Esophagus squamous epithelium (tissue), 4 donors: ENCODE measurements around the gene PNMA1.

Experiments used
- POLR2A ChIP-seq, 4 donors: fragments of 450-650 bp; IDR thresholded peaks; one replicate each; pipeline ENCODE4 v1.6.1; 2017; ENCODE audit warnings: antibody characterized with exemption in 4 of 4, mild to moderate bottlenecking in 4 of 4, moderate library complexity in 3 of 4
- TF ChIP-seq, protein P1 (sequence below), 6 experiments: fragments of 450-650 bp in 4 of 6; fragments of 200-600 bp in 2 of 6; sonication (generic) in 2 of 6; IDR thresholded peaks; one replicate each; pipeline ENCODE4 v1.5.1; 2016 to 2019; ENCODE audit warnings: antibody characterized with exemption in 6 of 6, mild to moderate bottlenecking in 4 of 6, moderate library complexity in 4 of 6

DNA sequence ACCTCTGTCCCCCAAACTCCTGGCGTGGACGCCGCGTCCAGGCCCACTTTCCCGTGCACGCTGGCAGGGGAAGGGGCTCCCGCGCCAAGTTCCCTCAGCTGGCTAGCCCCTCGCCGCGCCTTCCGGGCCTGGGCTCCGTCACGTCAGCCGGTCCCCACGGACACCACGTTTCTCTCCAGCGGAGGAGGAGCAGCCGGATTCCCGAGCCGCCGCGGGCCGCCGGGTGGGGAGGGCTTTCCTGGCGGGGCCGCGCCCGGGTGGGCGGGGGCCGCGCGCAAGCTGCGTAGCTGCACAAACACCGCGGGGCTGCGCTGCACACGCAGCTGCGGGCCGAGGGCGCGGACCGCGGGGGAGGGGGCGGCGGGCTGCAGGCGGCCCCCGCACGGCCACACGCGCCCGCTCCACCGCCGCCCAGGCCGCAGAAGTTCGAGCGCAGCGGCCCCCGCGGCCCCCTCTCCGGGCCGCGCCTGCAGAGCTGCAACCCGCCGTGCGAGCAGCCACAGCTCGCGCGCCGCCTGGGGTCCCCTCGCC, 45.1 kb upstream of the PNMA1 start:
- peak in 2 of 4 donors; percentile 7 to 34 for TF ChIP-seq POLR2A (IDR thresholded peaks at IDR 0.05)
- TF ChIP-seq, protein P1, sequence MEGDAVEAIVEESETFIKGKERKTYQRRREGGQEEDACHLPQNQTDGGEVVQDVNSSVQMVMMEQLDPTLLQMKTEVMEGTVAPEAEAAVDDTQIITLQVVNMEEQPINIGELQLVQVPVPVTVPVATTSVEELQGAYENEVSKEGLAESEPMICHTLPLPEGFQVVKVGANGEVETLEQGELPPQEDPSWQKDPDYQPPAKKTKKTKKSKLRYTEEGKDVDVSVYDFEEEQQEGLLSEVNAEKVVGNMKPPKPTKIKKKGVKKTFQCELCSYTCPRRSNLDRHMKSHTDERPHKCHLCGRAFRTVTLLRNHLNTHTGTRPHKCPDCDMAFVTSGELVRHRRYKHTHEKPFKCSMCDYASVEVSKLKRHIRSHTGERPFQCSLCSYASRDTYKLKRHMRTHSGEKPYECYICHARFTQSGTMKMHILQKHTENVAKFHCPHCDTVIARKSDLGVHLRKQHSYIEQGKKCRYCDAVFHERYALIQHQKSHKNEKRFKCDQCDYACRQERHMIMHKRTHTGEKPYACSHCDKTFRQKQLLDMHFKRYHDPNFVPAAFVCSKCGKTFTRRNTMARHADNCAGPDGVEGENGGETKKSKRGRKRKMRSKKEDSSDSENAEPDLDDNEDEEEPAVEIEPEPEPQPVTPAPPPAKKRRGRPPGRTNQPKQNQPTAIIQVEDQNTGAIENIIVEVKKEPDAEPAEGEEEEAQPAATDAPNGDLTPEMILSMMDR (IDR thresholded peaks at IDR 0.05): no peak
